HFF-Myc (cell line): ENCODE data around the gene SYNRG.
"Not testable (repeated sequence)": the region's sequence is repeated elsewhere in the genome, so short reads cannot be mapped to it uniquely, and the experiment has no call there.

Source experiments
- DNase-seq: peaks from one replicate; pipeline ENCODE4 v3.0.0-alpha.2; 2011; ENCODE audit warnings: low read depth; ENCODE audit errors: extremely low read depth
- H3K4me3 ChIP-seq: replicated peaks from 2 replicates; pipeline ENCODE4 v1.5.1; 2011; ENCODE audit warnings: low read depth, mild to moderate bottlenecking, control low read depth, low read length
- CTCF ChIP-seq: IDR thresholded peaks from 2 replicates; pipeline ENCODE4 v1.5.1; 2012; ENCODE audit warnings: mild to moderate bottlenecking, low read depth, low read length, control low read depth; ENCODE audit errors: missing control alignments

SYNRG gene

GRCh38 chr17:37647856-37648255 is 38.6 kb upstream of the SYNRG start:
- TF ChIP-seq CTCF, result no peak
- no peak for DNase-seq
- H3K4me3 ChIP-seq, result no peak overlapping the region

- H3K4me3 ChIP-seq, result peak overlapping the region; percentile 93
- TF ChIP-seq CTCF, result no peak
- no peak for DNase-seq
These were observed 34.7 kb upstream of the SYNRG start for GRCh38 chr17:37643869-37644268.

- no peak for TF ChIP-seq CTCF
- peak within 1 kb of the TSS; percentile 93 for H3K4me3 ChIP-seq
- DNase-seq, result peak; percentile 79
These were observed 34.0 kb upstream of the SYNRG start, which contains the start of gene DDX52 for GRCh38 chr17:37643118-37643766. DDX52 (minus strand) TSS chr17:37643446; CDS start chr17:37643420, 26 bp downstream.

GRCh38 chr17:37642681-37643080 is 33.5 kb upstream of the SYNRG start:
- TF ChIP-seq CTCF, result no peak
- DNase-seq, result no peak
- peak overlapping the region; percentile 93 for H3K4me3 ChIP-seq

- H3K4me3 ChIP-seq, result no peak overlapping the region
- no peak for TF ChIP-seq CTCF
- DNase-seq, result no peak
These were observed 30.8 kb upstream of the SYNRG start for GRCh38 chr17:37640015-37640414.

GRCh38 chr17:37637956-37638355 is 28.7 kb upstream of the SYNRG start:
- TF ChIP-seq CTCF, result no peak
- H3K4me3 ChIP-seq, result no peak overlapping the region
- no peak for DNase-seq

- DNase-seq, H3K4me3 ChIP-seq: not testable (repeated sequence)
These were observed 7.2 kb upstream of the SYNRG start for GRCh38 chr17:37616430-37616829.
